WTC11 (cell line): ENCODE results near the gene LRRC27. TPM values are rescaled to one million over a fixed set of nuclear protein-coding genes. Genes with fewer than 3 reads are reported as not detected.

ENCODE experiments used
- ATAC-seq: fragments of 200-7000 bp; cut with Tn5 transposase; 2 replicates; pipeline ENCODE4 v1.10.0; 2021; ENCODE audit warnings: mild to moderate bottlenecking, moderate library complexity
- CTCF ChIA-PET: fragments of 300-600 bp; sonication (Branson Sonifier 250); formaldehyde crosslinking; loops from one replicate; lab custom pipeline; 2021; ENCODE audit warnings: antibody characterized with exemption; lab: Charles Lee
- POLR2A ChIA-PET: fragments of 350-600 bp; sonication (Branson Sonifier 250); formaldehyde crosslinking; loops from one replicate; lab custom pipeline; 2021; ENCODE audit warnings: antibody characterized with exemption; lab: Charles Lee
- DNase-seq: peaks from one replicate; pipeline ENCODE4 v3.0.0; 2021; ENCODE audit warnings: low spot score
- H3K27ac Mint-ChIP-seq: 2 replicates; pipeline ENCODE4 v1.8.0; 2021; ENCODE audit warnings: mixed read lengths
- H3K27me3 Mint-ChIP-seq: 2 replicates; pipeline ENCODE4 v1.8.0; 2021; ENCODE audit warnings: low read depth, mild to moderate bottlenecking, moderate library complexity, mixed read lengths
- H3K36me3 Mint-ChIP-seq: 2 replicates; pipeline ENCODE4 v1.8.0; 2021; ENCODE audit warnings: mixed read lengths
- H3K4me1 Mint-ChIP-seq: 2 replicates; pipeline ENCODE4 v1.8.0; 2022; ENCODE audit warnings: mixed read lengths
- H3K4me3 Mint-ChIP-seq: 2 replicates; pipeline ENCODE4 v1.8.0; 2021; ENCODE audit warnings: mild to moderate bottlenecking, moderate library complexity, mixed read lengths
- H3K9me3 Mint-ChIP-seq: 2 replicates; pipeline ENCODE4 v1.8.0; 2021; ENCODE audit warnings: mixed read lengths
- ATF1 ChIP-seq: sonication (generic); formaldehyde crosslinking; IDR thresholded peaks from 2 replicates; pipeline ENCODE4 v1.8.1; 2023; ENCODE audit warnings: mild to moderate bottlenecking, moderate library complexity, missing genetic modification reagents
- FOXP1 ChIP-seq: sonication (generic); formaldehyde crosslinking; IDR thresholded peaks from 2 replicates; pipeline ENCODE4 v1.8.0; 2022; ENCODE audit warnings: missing genetic modification reagents, mild to moderate bottlenecking, moderate library complexity, borderline replicate concordance
- GTF2I ChIP-seq: fragments of 250-450 bp; sonication (Bioruptor Pico); conservative IDR thresholded peaks from 2 replicates; pipeline ENCODE4 v1.4.0; 2021; ENCODE audit warnings: mild to moderate bottlenecking
- RELA ChIP-seq: sonication (generic); formaldehyde crosslinking; IDR thresholded peaks from 2 replicates; pipeline ENCODE4 v1.8.1; 2022; ENCODE audit warnings: missing genetic modification reagents, mild to moderate bottlenecking, borderline replicate concordance
- TEAD4 ChIP-seq: sonication (generic); formaldehyde crosslinking; IDR thresholded peaks from 2 replicates; pipeline ENCODE4 v1.8.0; 2022; ENCODE audit warnings: mild to moderate bottlenecking, missing genetic modification reagents
- ZBTB43 ChIP-seq: sonication (generic); formaldehyde crosslinking; IDR thresholded peaks from 2 replicates; pipeline ENCODE4 v1.8.1; 2023; ENCODE audit warnings: mild to moderate bottlenecking, missing genetic modification reagents
- ZNF281 ChIP-seq: sonication (generic); formaldehyde crosslinking; IDR thresholded peaks from 2 replicates; pipeline ENCODE4 v1.8.0; 2023; ENCODE audit warnings: mild to moderate bottlenecking, missing genetic modification reagents
- total RNA-seq: library from RNA; stranded (reverse); gene quantifications from 3 replicates; pipeline ENCODE4 v1.2.3, GENCODE V29; 2021
- TF ChIP-seq, protein P1 (sequence below): sonication (generic); formaldehyde crosslinking; IDR thresholded peaks from 2 replicates; pipeline ENCODE4 v1.8.0; 2022; ENCODE audit warnings: mild to moderate bottlenecking, missing genetic modification reagents
- TF ChIP-seq, protein P2 (sequence below): sonication (generic); formaldehyde crosslinking; IDR thresholded peaks from 2 replicates; pipeline ENCODE4 v1.8.0; 2022; ENCODE audit warnings: missing genetic modification reagents
- TF ChIP-seq, protein P3 (sequence below): fragments of 250-450 bp; sonication (Bioruptor Pico); IDR thresholded peaks from 2 replicates; pipeline ENCODE4 v1.9.0; 2021; ENCODE audit warnings: mild to moderate bottlenecking

The LRRC27 gene
- total RNA-seq, 1 experiment from 2014 or later = 4.4 TPM

DNA sequence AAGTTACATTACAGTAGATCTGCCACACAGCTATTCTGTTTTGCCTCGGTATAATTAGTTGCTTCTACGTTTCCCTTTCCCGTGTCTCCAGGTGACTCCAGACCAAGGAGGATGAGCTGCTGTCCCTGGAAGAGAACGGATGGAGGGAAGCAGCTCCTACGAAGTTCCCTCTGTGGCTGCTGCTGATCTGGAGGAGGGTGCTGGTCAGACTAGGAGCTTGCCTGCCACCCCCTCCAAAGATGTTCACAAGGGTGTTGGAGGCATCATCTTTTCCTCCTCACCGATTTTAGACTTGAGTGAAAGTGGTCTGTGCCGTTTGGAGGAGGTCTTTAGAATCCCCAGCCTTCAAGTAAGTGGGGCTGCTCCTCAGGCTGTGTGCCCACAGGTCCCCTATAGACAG lies 1.4 kb downstream of the LRRC27 start:
- Mint-ChIP-seq H3K9me3 (no peaks in the 10 kb centered on the region), H3K4me1 (peaks cover 39% of the 10 kb centered on the region), H3K27me3 (peaks cover 12% of the 10 kb centered on the region), H3K4me3 (peak overlapping the region; percentile 92), H3K36me3 (peaks cover 3% of the 10 kb centered on the region; the same call in 1 of the 2 replicates), H3K27ac (no peak overlapping the region)
- POLR2A ChIA-PET = interaction anchor here (0.8 kb wide), 1 partner anchor 30 kb away, joined by 3 read pairs; no protein-coding TSS in a partner anchor
- CTCF ChIA-PET = interaction anchor here (1.1 kb wide), 1 partner anchor 28 kb away, joined by 3 read pairs; no protein-coding TSS in a partner anchor
- TF ChIP-seq RELA (CRISPR knock-in tag) = no peak
- TF ChIP-seq ATF1 = no peak
- no peak for TF ChIP-seq FOXP1 (CRISPR knock-in tag)
- no peak for ATAC-seq
- DNase-seq = no peak

GRCh38 chr10:132334631-132335188 lies 2.7 kb downstream of the LRRC27 start:
- peaks cover 12% of the 10 kb centered on the region for H3K27me3 Mint-ChIP-seq
- DNase-seq (no peak), ATAC-seq (no peak)
- no peak overlapping the region for H3K4me3 Mint-ChIP-seq
- no peaks in the 10 kb centered on the region for H3K9me3 Mint-ChIP-seq
- H3K27ac Mint-ChIP-seq = no peak overlapping the region
- peaks cover 29% of the 10 kb centered on the region for H3K4me1 Mint-ChIP-seq
- ChIA-PET POLR2A (no interaction called here), CTCF (no interaction called here)
- TF ChIP-seq ZNF281 (CRISPR knock-in tag) = no peak
- TF ChIP-seq, protein P1, sequence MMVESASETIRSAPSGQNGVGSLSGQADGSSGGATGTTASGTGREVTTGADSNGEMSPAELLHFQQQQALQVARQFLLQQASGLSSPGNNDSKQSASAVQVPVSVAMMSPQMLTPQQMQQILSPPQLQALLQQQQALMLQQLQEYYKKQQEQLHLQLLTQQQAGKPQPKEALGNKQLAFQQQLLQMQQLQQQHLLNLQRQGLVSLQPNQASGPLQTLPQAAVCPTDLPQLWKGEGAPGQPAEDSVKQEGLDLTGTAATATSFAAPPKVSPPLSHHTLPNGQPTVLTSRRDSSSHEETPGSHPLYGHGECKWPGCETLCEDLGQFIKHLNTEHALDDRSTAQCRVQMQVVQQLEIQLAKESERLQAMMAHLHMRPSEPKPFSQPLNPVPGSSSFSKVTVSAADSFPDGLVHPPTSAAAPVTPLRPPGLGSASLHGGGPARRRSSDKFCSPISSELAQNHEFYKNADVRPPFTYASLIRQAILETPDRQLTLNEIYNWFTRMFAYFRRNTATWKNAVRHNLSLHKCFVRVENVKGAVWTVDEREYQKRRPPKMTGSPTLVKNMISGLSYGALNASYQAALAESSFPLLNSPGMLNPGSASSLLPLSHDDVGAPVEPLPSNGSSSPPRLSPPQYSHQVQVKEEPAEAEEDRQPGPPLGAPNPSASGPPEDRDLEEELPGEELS = no peak
- TF ChIP-seq TEAD4 = no peak
- TF ChIP-seq ZBTB43 (CRISPR knock-in tag) = no peak
- TF ChIP-seq, protein P2, sequence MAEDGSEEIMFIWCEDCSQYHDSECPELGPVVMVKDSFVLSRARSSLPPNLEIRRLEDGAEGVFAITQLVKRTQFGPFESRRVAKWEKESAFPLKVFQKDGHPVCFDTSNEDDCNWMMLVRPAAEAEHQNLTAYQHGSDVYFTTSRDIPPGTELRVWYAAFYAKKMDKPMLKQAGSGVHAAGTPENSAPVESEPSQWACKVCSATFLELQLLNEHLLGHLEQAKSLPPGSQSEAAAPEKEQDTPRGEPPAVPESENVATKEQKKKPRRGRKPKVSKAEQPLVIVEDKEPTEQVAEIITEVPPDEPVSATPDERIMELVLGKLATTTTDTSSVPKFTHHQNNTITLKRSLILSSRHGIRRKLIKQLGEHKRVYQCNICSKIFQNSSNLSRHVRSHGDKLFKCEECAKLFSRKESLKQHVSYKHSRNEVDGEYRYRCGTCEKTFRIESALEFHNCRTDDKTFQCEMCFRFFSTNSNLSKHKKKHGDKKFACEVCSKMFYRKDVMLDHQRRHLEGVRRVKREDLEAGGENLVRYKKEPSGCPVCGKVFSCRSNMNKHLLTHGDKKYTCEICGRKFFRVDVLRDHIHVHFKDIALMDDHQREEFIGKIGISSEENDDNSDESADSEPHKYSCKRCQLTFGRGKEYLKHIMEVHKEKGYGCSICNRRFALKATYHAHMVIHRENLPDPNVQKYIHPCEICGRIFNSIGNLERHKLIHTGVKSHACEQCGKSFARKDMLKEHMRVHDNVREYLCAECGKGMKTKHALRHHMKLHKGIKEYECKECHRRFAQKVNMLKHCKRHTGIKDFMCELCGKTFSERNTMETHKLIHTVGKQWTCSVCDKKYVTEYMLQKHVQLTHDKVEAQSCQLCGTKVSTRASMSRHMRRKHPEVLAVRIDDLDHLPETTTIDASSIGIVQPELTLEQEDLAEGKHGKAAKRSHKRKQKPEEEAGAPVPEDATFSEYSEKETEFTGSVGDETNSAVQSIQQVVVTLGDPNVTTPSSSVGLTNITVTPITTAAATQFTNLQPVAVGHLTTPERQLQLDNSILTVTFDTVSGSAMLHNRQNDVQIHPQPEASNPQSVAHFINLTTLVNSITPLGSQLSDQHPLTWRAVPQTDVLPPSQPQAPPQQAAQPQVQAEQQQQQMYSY (CRISPR knock-in tag) = no peak
- TF ChIP-seq, protein P3, sequence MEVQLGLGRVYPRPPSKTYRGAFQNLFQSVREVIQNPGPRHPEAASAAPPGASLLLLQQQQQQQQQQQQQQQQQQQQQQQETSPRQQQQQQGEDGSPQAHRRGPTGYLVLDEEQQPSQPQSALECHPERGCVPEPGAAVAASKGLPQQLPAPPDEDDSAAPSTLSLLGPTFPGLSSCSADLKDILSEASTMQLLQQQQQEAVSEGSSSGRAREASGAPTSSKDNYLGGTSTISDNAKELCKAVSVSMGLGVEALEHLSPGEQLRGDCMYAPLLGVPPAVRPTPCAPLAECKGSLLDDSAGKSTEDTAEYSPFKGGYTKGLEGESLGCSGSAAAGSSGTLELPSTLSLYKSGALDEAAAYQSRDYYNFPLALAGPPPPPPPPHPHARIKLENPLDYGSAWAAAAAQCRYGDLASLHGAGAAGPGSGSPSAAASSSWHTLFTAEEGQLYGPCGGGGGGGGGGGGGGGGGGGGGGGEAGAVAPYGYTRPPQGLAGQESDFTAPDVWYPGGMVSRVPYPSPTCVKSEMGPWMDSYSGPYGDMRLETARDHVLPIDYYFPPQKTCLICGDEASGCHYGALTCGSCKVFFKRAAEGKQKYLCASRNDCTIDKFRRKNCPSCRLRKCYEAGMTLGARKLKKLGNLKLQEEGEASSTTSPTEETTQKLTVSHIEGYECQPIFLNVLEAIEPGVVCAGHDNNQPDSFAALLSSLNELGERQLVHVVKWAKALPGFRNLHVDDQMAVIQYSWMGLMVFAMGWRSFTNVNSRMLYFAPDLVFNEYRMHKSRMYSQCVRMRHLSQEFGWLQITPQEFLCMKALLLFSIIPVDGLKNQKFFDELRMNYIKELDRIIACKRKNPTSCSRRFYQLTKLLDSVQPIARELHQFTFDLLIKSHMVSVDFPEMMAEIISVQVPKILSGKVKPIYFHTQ (CRISPR knock-in tag) = no peak
- TF ChIP-seq GTF2I (CRISPR knock-in tag) = no peak
- H3K36me3 Mint-ChIP-seq = 0 out of 2 replicates have a peak, but pooled peaks cover 2% of the 10 kb centered on the region
